GM21423 (cell line): ENCODE data around the gene CFI.
A peak's percentile ranks its signal among the peaks of the same experiment; 100 is the strongest.

Experiments
- ATAC-seq: cut with Tn5 transposase; IDR thresholded peaks from one replicate; pipeline ENCODE4 v1.9.1; 2021; ENCODE audit warnings: mild to moderate bottlenecking, moderate library complexity; ENCODE audit not compliant: unreplicated experiment

CFI gene

GRCh38 chr4:109733728-109734127, 68.1 kb downstream of the CFI start:
- ATAC-seq: no peak

GRCh38 chr4:109730619-109731545, 70.9 kb downstream of the CFI start:
- ATAC-seq: no peak

GRCh38 chr4:109729718-109730618, 71.8 kb downstream of the CFI start, which contains the start of gene PLA2G12A:
Gene PLA2G12A (minus strand): TSS chr4:109730070. CDS start chr4:109729809, 261 bp downstream.
- peak; percentile 80 for ATAC-seq

- ATAC-seq: no peak
These were observed 72.6 kb downstream of the CFI start for GRCh38 chr4:109729117-109729717.

GRCh38 chr4:109728385-109728784, 73.4 kb downstream of the CFI start:
- ATAC-seq: no peak

GRCh38 chr4:109723110-109723509, 78.7 kb downstream of the CFI start:
- ATAC-seq: no peak

GRCh38 chr4:109722357-109722756, 79.4 kb downstream of the CFI start:
- ATAC-seq: no peak

GRCh38 chr4:109721033-109721432, 80.8 kb downstream of the CFI start:
- no peak for ATAC-seq

GRCh38 chr4:109719604-109720003, 82.2 kb downstream of the CFI start:
- no peak for ATAC-seq

- ATAC-seq: no peak
These were observed 83.0 kb downstream of the CFI start for GRCh38 chr4:109718759-109719158.

- no peak for ATAC-seq
These were observed 88.3 kb downstream of the CFI start for GRCh38 chr4:109713500-109713899.

- peak; percentile 88 for ATAC-seq
These were observed 92.8 kb downstream of the CFI start for GRCh38 chr4:109708990-109709389.

GRCh38 chr4:109708435-109708834, 93.4 kb downstream of the CFI start:
- ATAC-seq: no peak

GRCh38 chr4:109703664-109704361, 98.0 kb downstream of the CFI start:
- ATAC-seq: no peak

GRCh38 chr4:109702950-109703663, 98.7 kb downstream of the CFI start, which contains the start of gene CASP6:
Gene CASP6 (minus strand): TSS chr4:109703445. CDS start chr4:109703395, 50 bp downstream.
- ATAC-seq: peak; percentile 80

GRCh38 chr4:109701566-109702410, 100.0 kb downstream of the CFI start:
- no peak for ATAC-seq

- ATAC-seq: no peak
These were observed 102.1 kb downstream of the CFI start for GRCh38 chr4:109699553-109700225.

GRCh38 chr4:109698656-109699055, 103.1 kb downstream of the CFI start:
- no peak for ATAC-seq
